ENCODE results near the gene YDJC.
"Not testable (repeated sequence)": the region's sequence is repeated elsewhere in the genome, so short reads cannot be mapped to it uniquely, and the experiment has no call there.

Gene YDJC

DNA sequence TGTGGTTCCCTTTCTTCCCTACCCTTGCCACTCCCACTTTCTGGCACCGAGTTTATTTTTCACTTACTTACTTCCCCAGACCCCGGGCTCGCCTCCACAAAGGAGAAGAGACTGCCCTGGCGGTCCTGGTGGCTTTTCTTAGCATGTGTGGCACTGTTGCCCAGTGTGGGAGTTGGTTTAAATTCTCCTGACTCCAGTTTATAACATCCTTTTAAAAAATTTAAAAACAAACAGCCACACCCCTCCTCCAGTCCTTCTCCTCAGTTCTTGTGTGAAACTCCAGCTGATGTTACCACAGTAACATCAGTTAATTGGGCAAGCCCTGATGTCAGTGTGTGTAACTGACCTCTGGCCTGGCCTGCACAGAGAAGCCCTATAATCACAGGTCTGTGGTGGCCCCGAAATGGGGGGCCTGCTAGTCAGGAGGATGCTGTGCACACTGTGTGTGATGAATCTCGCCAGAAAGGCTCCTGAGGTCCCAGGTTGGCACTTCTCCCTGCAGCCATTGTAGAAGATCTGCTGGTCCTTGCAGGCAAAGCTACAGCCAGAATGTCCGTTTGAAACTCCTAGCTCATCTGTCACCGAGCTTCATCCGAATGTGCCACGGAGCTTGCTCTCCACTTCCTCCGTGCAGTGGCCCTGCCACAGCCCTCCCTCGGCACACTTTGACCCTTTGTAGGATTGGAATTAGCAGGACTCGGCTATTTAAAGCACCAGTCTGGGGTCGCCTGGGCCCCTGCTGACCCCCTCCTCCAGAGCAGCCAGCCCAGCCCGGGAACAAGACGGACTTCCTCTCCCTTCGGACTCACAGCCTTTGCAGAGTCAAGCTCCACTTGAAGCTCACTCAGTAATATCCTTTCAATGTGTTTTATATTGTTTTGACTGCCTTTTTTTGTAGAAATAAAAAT, 7.6 kb downstream of the YDJC start:
- FAIRE-seq (no peak), DNase-seq (ENCODE audit: insufficient read length, low spot score) (no peak)
- TF ChIP-seq, protein P1, sequence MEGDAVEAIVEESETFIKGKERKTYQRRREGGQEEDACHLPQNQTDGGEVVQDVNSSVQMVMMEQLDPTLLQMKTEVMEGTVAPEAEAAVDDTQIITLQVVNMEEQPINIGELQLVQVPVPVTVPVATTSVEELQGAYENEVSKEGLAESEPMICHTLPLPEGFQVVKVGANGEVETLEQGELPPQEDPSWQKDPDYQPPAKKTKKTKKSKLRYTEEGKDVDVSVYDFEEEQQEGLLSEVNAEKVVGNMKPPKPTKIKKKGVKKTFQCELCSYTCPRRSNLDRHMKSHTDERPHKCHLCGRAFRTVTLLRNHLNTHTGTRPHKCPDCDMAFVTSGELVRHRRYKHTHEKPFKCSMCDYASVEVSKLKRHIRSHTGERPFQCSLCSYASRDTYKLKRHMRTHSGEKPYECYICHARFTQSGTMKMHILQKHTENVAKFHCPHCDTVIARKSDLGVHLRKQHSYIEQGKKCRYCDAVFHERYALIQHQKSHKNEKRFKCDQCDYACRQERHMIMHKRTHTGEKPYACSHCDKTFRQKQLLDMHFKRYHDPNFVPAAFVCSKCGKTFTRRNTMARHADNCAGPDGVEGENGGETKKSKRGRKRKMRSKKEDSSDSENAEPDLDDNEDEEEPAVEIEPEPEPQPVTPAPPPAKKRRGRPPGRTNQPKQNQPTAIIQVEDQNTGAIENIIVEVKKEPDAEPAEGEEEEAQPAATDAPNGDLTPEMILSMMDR (IDR thresholded peaks at IDR 0.05; ENCODE audit: insufficient read depth, missing control alignments): no peak

DNA sequence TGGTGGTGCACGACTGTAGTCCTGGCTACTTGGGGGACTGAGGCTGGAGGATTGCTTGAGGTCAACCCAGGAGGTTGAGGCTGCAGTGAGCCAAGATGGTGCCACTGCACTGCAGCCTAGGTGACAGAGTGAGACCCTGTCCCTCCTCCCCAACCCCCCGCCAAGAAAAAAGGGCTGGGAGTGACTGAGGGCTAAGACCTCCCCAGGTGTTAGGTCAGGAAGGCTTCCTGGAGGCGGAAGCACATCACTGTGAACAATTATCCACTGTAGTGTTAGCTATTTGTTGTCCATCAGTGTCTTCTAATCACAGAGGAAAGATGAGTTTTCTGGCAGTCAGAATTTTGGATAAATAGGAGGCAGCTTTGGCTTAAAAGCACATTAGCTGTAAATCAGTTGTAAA, 8.8 kb downstream of the YDJC start:
- DNase-seq (ENCODE audit: insufficient read length, low spot score): no peak
- TF ChIP-seq, protein P1 (IDR thresholded peaks at IDR 0.05; ENCODE audit: insufficient read depth, missing control alignments): no peak
- no peak for FAIRE-seq

- DNase-seq (ENCODE audit: insufficient read length, low spot score); FAIRE-seq: not testable (repeated sequence)
Measured at GRCh38 chr22:21617337-21617736, 12.5 kb downstream of the YDJC start.

GRCh38 chr22:21615731-21616130, 14.1 kb downstream of the YDJC start:
- FAIRE-seq (no peak), DNase-seq (ENCODE audit: insufficient read length, low spot score) (no peak)
- TF ChIP-seq, protein P1 (IDR thresholded peaks at IDR 0.05; ENCODE audit: insufficient read depth, missing control alignments): no peak

DNA sequence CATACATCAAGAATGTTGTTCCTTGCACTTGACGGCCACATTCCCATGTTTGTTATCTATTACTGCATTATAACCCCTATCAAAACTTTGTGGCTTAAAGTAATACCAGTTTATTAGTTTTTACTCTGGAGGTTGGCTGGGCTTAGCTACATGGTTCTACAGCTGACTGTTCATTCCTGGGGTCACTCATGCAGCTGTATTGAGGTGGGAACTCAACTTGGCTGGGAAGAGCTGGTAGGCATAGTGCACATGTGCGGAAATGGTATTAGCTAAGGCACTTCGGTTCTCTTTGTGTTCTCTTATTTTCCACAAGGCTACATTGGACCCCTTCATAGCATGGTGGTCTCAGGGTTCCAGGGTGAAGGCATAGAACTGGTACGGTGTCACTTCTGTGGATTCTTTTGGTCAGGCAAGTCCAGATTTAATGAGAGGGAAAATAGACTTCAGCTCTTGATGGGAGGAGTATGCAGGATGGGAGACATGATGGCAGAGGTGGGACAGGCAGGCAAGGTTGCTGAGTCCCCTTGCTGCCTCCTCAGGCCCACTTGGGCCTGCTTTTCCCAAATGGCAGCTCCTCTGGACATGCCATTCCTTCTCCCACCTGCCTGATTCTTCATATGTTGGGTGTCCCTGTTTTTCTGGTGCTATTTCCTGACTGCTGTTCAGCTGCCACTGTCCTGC, 16.1 kb downstream of the YDJC start:
- no peak for FAIRE-seq
- no peak for DNase-seq (ENCODE audit: insufficient read length, low spot score)

GRCh38 chr22:21612858-21613257, 17.0 kb downstream of the YDJC start:
- no peak for FAIRE-seq
- no peak for DNase-seq (ENCODE audit: insufficient read length, low spot score)
- TF ChIP-seq, protein P1 (IDR thresholded peaks at IDR 0.05; ENCODE audit: insufficient read depth, missing control alignments): no peak

More for the DNA sequence above, 16.1 kb downstream of the YDJC start:
- TF ChIP-seq, protein P1 (IDR thresholded peaks at IDR 0.05; ENCODE audit: insufficient read depth, missing control alignments): no peak

GRCh38 chr22:21611210-21611977, 18.4 kb downstream of the YDJC start:
- TF ChIP-seq, protein P1 (IDR thresholded peaks at IDR 0.05; ENCODE audit: insufficient read depth, missing control alignments): no peak
- no peak for FAIRE-seq
- no peak for DNase-seq (ENCODE audit: insufficient read length, low spot score)

- DNase-seq (ENCODE audit: insufficient read length, low spot score); FAIRE-seq: not testable (repeated sequence)
Measured at GRCh38 chr22:21609556-21610157, 20.2 kb downstream of the YDJC start.

Data from D721Med (cell line).